Upper lobe of left lung (tissue), 4 donors: ENCODE measurements around the gene OTUD4.

Source experiments
- CTCF ChIP-seq, 6 experiments: fragments of 450-650 bp in 4 of 6; fragments of 200-600 bp in 2 of 6; sonication (generic) in 2 of 6; IDR thresholded peaks; one replicate each; pipeline ENCODE4 v1.5.1; 2016 to 2019; ENCODE audit warnings: antibody characterized with exemption in 6 of 6
- EP300 ChIP-seq, 4 donors: sonication (generic); formaldehyde crosslinking; IDR thresholded peaks; one replicate each; pipeline ENCODE4 v1.5.1; 2017; ENCODE audit warnings: antibody characterized with exemption in 4 of 4, control low read depth in 2 of 4
- POLR2AphosphoS5 ChIP-seq, 2 donors: sonication (generic); formaldehyde crosslinking; IDR thresholded peaks; one replicate each; pipeline ENCODE4 v1.5.1; 2017; ENCODE audit warnings: antibody characterized with exemption in 2 of 2

DNA sequence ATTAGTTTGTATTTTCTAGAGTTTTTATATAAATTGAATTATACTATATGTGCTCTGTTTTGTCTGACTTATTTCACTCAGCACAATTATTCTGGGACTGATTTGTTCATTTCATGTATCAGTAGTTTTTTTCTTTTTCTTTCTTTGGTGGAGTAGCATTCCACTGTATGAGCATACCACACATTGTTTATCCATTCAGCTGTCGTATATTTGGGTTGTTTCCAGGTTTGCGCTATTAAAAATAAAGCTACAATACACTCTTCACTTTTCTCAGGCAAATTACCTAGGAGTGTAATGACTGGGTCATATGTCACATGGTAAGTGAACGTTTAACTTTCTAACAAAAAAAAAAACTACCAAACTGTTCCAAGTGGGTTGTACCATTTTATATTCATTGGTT lies 9.6 kb upstream of the OTUD4 start:
- TF ChIP-seq CTCF (IDR thresholded peaks at IDR 0.05) (no peak), POLR2AphosphoS5 (IDR thresholded peaks at IDR 0.05) (no peak), EP300 (IDR thresholded peaks at IDR 0.05) (no peak)
